Measurements from ENCODE around the gene ILRUN. TPM values are rescaled to one million over a fixed set of nuclear protein-coding genes. Genes with fewer than 3 reads are reported as not detected.

The ILRUN gene
- total and polyA plus RNA-seq, 2 of the 8 experiments (the other 6 are each of a cell fraction or from before 2014, with no cell fraction given) = 39.2 to 81.2 TPM

DNA sequence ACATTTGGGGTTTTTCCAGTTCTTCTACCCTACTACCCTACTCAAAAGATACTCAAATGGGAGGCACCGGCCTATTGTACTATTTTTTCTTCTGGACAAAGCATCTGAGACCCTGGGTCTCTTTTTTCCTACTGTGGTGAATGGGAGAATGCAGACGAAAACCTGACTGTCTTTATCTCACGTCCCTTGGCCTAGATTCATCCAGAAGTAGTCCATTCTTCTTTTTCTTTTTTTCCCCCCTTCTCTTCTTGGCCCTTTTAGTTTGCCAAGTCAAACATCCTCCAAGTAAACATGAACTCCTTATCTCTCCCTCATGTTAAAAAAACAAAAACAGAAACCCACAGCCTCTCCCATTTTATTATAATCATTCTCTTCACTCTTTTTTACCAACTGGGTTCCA is 8.7 kb upstream of the ILRUN start:
- H3K9me3 ChIP-seq (ENCODE audit: insufficient read depth in 2 of 2, low read depth in 1 of 2, low read length in 1 of 2) = no peaks in the 10 kb centered on the region
- H2BK15ac ChIP-seq (ENCODE audit: low read length) = no peak overlapping the region
- TF ChIP-seq ASH2L (IDR thresholded peaks at IDR 0.05; ENCODE audit: low read length) (no peak), SP1 (IDR thresholded peaks at IDR 0.05; ENCODE audit: low read depth, low read length) (no peak), SP2 (IDR thresholded peaks at IDR 0.05; ENCODE audit: low read length) (no peak), RNF2 (IDR thresholded peaks at IDR 0.05; ENCODE audit: borderline replicate concordance, low read depth, low read length, missing control alignments, poor library complexity, severe bottlenecking) (no peak), RFX5 (IDR thresholded peaks at IDR 0.05; ENCODE audit: borderline replicate concordance, low read depth, low read length) (no peak), EP300 (IDR thresholded peaks at IDR 0.05; ENCODE audit: borderline replicate concordance in 1 of 2, low read depth in 2 of 2, low read length in 2 of 2) (no peak), GABPA (IDR thresholded peaks at IDR 0.05; ENCODE audit: borderline replicate concordance, insufficient read depth, low read length) (no peak), CHD2 (IDR thresholded peaks at IDR 0.05; ENCODE audit: low read length) (no peak), CHD1 (IDR thresholded peaks at IDR 0.05; ENCODE audit: low read depth, low read length) (no peak), PHF8 (conservative IDR thresholded peaks at IDR 0.05; ENCODE audit: low read depth, low read length) (no peak), SUZ12 (IDR thresholded peaks at IDR 0.05; ENCODE audit: low read length) (no peak), SRF (IDR thresholded peaks at IDR 0.05; ENCODE audit: low read depth, low read length) (no peak)
- TF ChIP-seq, protein P1, sequence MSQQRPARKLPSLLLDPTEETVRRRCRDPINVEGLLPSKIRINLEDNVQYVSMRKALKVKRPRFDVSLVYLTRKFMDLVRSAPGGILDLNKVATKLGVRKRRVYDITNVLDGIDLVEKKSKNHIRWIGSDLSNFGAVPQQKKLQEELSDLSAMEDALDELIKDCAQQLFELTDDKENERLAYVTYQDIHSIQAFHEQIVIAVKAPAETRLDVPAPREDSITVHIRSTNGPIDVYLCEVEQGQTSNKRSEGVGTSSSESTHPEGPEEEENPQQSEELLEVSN (IDR thresholded peaks at IDR 0.05) = no peak
- no peak overlapping the region for H3K4me2 ChIP-seq (ENCODE audit: insufficient read depth in 1 of 2, low read depth in 2 of 2, low read length in 2 of 2)
- 87% methylated on average over 3 of the region's 3 CpGs; no CpG with 5 or more reads in 1 of the 2 experiments for WGBS, 2 experiments (ENCODE audit: extremely low coverage in 1 of 2, insufficient coverage in 1 of 2, insufficient read length in 1 of 2, insufficient replicate concordance in 2 of 2, low coverage in 1 of 2, low lambda C conversion rate in 2 of 2, missing lambda C conversion rate in 1 of 2)
- H3K27me3 ChIP-seq (replicated peaks in 1 of 4; ENCODE audit: control insufficient read depth in 3 of 4, extremely low read depth in 1 of 4, insufficient read depth in 3 of 4, low read length in 3 of 4) = no peaks in the 10 kb centered on the region
- H4K20me1 ChIP-seq (replicated peaks in 1 of 2; ENCODE audit: control insufficient read depth in 1 of 2, insufficient read depth in 2 of 2, low read length in 2 of 2) = no peaks in the 10 kb centered on the region
- no peak overlapping the region for H3K27ac ChIP-seq (ENCODE audit: low read depth, low read length)
- H2BK120ac ChIP-seq (replicated peaks; ENCODE audit: low read depth, low read length) = no peak overlapping the region
- ChIA-PET POLR2A (ENCODE audit: partially characterized antibody) (interaction anchor here (1.8 kb wide), 1 partner anchor 86 kb away, joined by 6 read pairs; the partner anchor contains the start of gene BLTP3A), CTCF (ENCODE audit: partially characterized antibody) (no interaction called here)
- H3K18ac ChIP-seq (ENCODE audit: extremely low read depth, low read length) = no peak overlapping the region
- H2BK20ac ChIP-seq (ENCODE audit: low read length) = no peak overlapping the region
- H3K4me1 ChIP-seq (replicated peaks in 1 of 4; ENCODE audit: control insufficient read depth in 3 of 4, insufficient read depth in 4 of 4, low read length in 3 of 4) = no peaks in the 10 kb centered on the region
- no peak overlapping the region for H3K4ac ChIP-seq (replicated peaks; ENCODE audit: insufficient read length, low read depth, low read length)
- no peak overlapping the region for H4K91ac ChIP-seq (replicated peaks; ENCODE audit: insufficient read length, low read length)
- no peak overlapping the region for H3K4me3 ChIP-seq (ENCODE audit: extremely low read depth in 1 of 4, insufficient read depth in 2 of 4, low read depth in 3 of 4, low read length in 4 of 4)
- no peak overlapping the region for H3K23ac ChIP-seq (ENCODE audit: insufficient read length)
- no peaks in the 10 kb centered on the region for H3K36me3 ChIP-seq (ENCODE audit: control insufficient read depth in 2 of 4, insufficient read depth in 4 of 4, low read length in 3 of 4)
- no peak overlapping the region for H3K56ac ChIP-seq (replicated peaks; ENCODE audit: insufficient read length, low read depth, low read length)
- H4K8ac ChIP-seq (ENCODE audit: extremely low read depth, insufficient read depth, low read length) = no peak overlapping the region
- no peak overlapping the region for H4K5ac ChIP-seq (ENCODE audit: insufficient read length, low read depth, low read length)
- no peak overlapping the region for H3K14ac ChIP-seq (ENCODE audit: insufficient read length)
- FAIRE-seq (no peak), DNase-seq (ENCODE audit: low read depth in 1 of 2, low spot score in 2 of 2) (no peak)
- no peak overlapping the region for H2AFZ ChIP-seq (ENCODE audit: low read length)
- H3K9ac ChIP-seq (replicated peaks in 1 of 4; ENCODE audit: extremely low read depth in 1 of 4, low read depth in 3 of 4, low read length in 3 of 4) = no peak overlapping the region
- H3K79me2 ChIP-seq (ENCODE audit: control insufficient read depth in 1 of 2, insufficient read depth in 2 of 2, low read length in 2 of 2) = no peaks in the 10 kb centered on the region
- no peak overlapping the region for H2BK5ac ChIP-seq (ENCODE audit: low read depth, low read length)
- no peaks in the 10 kb centered on the region for H3K23me2 ChIP-seq (ENCODE audit: low read depth, low read length)
- H2AK5ac ChIP-seq (ENCODE audit: low read depth, low read length) = no peak overlapping the region
- H2BK12ac ChIP-seq (ENCODE audit: low read depth, low read length) = no peak overlapping the region
- H3K79me1 ChIP-seq (ENCODE audit: low read depth, low read length) = no peaks in the 10 kb centered on the region
